NCI-H345 treated with DMSO at 0.1 percent for 48 hours (cell line): ENCODE results near the gene OPRL1.

Experiments used
- DNase-seq: peaks from one replicate; lab custom pipeline; 2025; ENCODE audit not compliant: unreplicated experiment; lab: John Stamatoyannopoulos, UW

OPRL1 gene

GRCh38 chr20:64055893-64056638 is 23.8 kb upstream of the OPRL1 start:
- no peak for DNase-seq

GRCh38 chr20:64056639-64056888 is 23.3 kb upstream of the OPRL1 start:
- no peak for DNase-seq

DNA sequence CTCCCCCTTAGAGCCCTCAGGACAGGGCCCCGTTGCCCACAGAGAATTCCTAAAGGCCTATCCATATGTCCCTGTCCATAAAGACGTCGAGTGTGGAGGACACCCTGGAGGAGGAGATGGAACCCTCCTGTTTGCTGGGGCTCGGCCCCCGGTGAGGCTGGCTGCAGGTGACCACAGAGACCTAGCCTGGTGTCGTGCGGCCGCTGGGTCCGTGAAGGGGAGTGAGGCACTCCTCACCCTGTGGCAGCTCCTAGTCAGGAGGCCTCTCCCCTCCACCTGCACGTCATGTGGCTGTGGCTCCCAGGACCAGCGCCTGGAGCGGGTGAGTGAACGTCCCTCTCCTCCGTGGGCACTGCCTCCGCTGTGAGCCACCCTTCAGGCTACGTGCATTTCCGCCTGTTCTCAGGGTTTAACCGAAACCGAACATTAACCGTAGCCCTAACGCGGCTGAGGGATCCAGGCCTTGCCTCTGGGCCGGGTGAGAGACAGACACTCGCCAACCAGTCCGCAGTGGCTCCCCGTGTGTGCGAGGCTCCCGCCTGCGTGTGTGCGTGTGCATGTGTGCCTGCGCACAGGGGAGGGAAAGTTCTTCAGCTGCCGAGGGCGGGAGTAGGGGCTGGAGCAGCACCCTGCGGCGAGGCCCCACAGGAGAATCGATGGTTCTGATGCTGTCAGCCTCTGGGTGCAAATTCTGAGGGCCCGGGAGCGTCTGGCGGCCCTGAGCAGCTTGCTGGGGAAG is 22.8 kb upstream of the OPRL1 start:
- DNase-seq: no peak

DNA sequence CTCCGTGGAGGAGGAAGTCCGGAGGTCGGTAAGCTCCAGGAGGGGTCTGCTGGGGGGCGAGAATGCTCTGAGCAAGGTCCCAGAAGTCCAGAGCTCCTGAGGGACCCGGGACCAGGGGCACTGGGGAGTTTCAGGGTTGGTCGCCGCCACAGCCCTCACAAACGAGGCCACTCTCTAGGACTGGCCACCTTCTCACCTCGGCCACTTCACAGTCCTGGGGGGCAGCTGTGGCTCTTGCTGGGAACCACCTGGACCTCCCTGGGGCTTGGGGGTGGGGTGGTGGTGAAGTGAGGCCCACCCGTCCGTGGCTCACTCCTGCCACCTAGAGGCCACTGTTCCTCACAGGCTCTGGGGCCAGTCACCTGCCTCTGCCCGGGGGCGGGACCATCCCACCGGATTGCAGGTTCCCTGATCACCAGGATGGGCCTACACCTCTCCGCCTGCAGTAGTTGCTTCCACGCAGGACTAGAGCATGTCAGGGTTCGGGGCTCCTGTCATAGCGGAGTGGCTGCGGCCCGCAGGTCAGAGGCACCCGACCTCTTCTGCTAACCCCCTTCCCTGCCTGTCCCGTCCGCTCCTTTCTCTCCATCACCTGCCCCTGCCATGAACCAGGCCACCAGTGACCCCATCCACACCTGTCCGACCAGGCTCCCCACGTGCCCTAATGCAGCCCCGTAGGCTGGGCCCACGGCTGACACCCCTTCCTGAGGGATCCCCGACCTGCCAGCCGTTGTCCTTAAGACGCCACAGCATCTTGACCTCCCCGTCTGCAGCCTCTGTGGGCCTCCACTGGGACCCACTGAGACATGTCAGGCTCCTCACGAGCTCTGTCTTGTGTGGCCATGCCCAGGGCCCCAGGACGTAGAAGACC is 22.0 kb upstream of the OPRL1 start:
- peak; percentile 64 for DNase-seq

DNA sequence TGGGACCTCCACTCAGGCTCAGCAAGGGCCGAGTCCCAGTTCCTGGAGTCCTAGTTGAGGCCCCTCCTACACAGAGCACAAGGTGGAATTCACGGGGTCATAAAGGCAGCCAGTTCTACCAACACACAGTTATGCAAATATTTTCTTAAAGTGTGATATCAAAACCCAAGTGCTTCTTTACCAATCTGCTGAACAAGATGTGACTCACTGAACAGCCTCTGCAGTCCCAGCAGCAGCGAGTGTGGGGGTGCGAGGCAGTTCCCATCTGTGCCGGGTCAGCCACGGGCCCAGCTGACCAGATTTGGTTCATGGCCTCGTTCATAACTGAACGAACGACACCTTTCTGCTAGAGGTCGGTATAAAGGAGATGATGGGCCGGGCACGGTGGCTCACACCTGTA is 21.3 kb upstream of the OPRL1 start:
- DNase-seq: no peak

GRCh38 chr20:64062276-64062595 is 17.6 kb upstream of the OPRL1 start:
- no peak for DNase-seq

- DNase-seq: peak; percentile 88
Measured at GRCh38 chr20:64062596-64063388, 17.1 kb upstream of the OPRL1 start, which contains the start of gene TCEA2. Gene TCEA2, plus strand, starts transcription at chr20:64063198. Its CDS starts 115 bp downstream, at chr20:64063313.

DNA sequence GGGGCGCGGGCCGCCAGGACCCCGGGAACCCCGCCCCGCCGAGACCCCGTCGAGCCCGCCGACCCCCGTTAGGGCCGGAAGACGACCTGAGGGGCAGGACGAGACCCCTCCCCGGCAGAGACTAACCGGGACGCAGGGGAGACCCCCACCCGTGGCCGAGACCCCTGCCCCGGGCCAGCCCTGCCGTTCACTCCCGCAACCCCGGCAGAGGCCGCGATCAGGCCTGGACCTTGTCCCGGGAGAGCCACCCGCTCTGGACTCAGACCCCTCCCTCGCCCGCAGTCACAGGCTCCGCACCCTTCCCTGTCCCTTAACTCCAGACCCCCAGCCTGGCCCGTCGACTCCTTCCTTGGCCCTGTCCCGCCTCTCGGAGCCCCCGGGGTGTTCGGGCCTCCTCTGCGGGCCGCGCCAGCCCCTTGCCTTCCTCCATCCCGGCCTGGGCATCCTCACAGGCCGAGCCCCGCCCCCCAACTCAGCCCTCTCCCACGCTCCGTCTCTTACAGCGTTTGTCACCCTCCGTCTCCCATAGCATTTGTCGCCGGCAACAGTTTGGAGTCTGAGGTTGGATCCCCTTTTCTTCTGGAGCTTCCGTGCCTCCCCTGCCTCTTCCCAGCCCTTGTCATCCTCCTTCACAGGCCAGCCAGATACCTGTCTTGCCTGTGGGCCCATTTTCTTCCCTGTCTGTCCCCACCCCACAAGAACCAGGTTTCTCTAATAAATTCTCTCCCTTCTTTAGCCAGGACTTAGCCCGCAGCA is 16.3 kb upstream of the OPRL1 start:
- no peak for DNase-seq

DNA sequence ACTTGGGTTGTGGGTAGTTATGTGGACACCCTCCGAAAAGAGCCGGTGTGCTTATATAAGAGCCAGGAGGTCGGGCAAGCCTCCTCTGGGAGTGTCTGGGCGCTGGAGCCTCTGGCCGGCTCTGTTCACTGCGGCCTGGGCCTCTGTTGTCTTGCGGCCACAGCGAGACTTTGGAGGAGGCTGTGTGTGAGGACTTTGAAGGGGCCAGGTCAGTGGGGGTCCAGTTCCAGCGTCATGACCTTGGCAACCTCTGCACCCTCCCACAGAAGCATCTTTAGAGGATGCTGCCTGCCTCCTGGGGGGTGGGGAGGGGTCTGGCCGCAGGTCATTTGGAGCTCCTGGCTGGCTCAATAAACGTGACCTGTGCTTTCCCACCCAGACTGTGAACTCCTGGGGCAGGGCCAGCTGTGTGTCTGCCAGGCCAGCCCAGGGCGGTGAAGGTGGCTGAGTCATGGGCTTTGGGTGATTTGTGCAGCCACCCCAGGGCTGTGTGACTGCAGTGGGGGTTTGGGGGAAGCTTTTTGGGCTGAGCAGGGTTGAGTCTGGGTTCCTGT is 15.7 kb upstream of the OPRL1 start:
- DNase-seq: no peak

DNA sequence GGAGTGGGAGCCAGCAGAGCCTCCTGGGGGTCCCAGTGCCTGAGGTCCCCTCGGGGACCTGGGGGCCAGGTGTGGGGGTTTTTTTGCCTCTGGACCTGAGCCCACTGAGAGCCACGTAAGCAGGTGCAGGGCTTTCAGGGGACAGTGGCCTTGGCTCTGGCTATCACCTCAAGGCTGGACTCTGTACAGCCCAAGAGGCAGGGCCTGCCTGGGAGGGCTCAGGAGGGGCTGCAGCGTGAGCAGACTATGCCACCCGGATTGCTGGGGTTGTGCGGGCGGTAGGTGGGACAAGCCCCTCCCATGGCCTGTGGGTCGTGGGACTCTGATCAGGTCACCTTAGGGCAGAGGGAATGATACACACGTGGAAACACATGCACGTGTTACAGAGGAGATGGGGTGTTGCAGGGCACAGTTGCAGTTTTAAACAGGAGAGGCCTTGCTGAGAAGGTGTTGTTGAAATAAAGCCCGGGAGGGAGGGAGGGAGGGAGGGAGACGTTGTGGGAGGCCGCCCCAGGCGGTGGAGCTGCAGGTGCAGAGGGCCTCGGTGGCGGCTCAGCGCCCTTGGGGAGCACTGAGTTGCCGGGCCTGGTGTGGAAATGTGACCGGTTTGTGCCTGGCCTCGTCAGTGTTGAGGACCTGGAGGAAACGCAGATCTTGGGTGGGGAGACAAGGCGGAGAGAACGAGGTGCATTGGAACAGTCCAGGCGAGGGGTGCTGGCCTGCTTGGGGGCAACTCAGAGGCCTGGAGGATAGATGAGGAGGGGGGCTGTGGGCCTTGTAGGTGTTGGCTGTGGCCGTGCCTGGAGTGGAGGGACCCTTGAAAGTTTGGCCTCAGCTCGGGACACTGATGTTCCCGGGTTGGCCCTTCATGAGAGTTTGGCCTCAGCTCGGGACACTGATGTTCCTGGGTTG is 14.6 kb upstream of the OPRL1 start:
- no peak for DNase-seq

- DNase-seq: no peak
Measured at GRCh38 chr20:64065974-64066343, 13.9 kb upstream of the OPRL1 start.

DNA sequence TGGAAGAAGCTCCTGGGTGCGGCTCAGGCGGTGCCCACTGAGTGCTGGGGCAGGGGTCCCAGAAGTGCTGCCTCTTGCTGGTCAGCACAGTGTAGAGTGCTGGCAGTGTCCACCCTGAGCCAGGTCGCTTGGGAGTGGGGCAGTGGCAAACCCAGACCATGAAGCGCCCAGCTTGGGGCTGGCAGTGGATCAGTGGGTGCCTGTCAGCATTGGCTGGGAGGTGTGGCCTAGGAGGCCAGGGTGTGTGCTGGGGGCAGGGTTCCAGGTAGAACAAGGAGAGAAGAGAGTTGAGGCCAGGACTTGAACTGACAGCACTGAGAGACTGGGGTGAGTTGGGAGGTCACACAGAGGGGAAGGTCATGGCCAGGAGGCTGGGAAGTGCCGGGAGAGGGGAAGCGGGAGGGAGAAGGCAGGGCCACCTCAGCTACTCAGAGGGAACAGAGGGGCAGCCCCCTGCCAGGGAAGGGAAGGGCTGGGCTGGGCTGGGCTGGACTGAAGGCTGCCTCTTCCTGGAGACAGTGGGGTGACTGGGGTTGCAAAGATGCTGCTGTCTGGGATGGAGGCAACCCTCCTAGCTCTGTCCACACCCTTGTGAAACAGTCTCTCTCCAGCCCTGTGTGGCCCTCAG is 12.8 kb upstream of the OPRL1 start:
- no peak for DNase-seq

DNA sequence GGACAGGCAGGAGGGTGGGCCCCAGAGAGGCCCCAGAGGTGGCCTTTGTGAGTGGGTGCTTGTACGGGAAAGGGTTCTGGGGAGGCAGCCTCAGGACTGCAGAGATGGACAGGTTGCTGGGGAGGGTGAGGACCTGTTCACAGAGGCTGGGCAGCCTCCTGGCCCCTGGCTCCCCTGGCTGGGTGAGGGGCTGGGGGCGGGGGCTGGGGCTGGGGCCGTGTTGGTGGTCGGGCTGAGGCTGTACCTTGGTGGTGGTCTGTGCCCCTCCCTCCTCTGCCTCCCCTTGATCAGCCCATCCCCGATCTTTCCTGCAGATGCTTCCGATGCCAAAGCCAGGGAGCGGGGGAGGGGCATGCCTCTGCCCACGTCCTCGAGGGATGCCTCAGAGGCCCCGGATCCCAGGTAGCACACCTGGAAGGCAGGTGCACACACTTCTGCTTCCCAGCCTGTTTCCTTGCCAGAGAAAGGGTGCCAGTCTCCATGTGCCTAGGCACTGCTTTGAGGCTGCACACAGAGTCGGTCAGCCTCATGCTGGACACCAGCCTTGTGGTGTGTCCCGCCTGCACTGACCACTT is 12.1 kb upstream of the OPRL1 start:
- DNase-seq: no peak

GRCh38 chr20:64068386-64069208 is 11.3 kb upstream of the OPRL1 start:
- no peak for DNase-seq

DNA sequence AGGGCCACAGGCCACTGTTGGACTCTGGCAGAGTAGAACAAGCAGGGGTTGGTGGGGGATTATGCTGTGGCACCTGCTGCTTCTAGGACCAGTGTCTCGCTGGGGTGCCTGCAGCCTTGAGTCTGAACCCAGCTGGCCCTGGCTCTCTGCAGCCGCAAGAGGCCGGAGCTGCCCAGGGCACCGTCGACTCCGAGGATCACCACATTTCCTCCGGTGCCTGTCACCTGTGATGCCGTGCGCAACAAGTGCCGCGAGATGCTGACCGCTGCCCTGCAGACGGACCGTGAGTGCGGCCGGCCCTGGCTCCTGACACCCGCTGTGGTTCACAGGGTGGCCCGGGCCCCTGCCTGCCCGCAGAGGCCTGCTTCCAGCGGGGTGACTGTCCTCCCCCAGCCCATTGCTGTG is 10.7 kb upstream of the OPRL1 start:
- DNase-seq: no peak

- no peak for DNase-seq
Measured at GRCh38 chr20:64069614-64070243, 10.2 kb upstream of the OPRL1 start.
